Neural cell (in vitro differentiated cells): ENCODE data around the gene THAP7. TPM values are rescaled to one million over a fixed set of nuclear protein-coding genes. Genes with fewer than 3 reads are reported as not detected.

Source experiments
- H2AFZ ChIP-seq: fragments of 200-600, 300-800 bp; sonication (generic), shearing (Covaris generic); 2 replicates; pipeline ENCODE4 v1.6.0; 2014; ENCODE audit warnings: low read depth, mild to moderate bottlenecking, antibody characterized with exemption, low read length, moderate library complexity
- H3F3A ChIP-seq: fragments of 200-600 bp; shearing (Covaris generic); 2 replicates; pipeline ENCODE4 v1.6.1; 2016; ENCODE audit warnings: mild to moderate bottlenecking, moderate library complexity, mixed read lengths, antibody characterized with exemption, low read length; ENCODE audit not compliant: insufficient read depth, poor library complexity, severe bottlenecking
- H3K27ac ChIP-seq: fragments of 200-600, 300-800 bp; sonication (generic), shearing (Covaris generic); 2 replicates; pipeline ENCODE4 v1.5.1; 2014; ENCODE audit warnings: mild to moderate bottlenecking, low read length, moderate library complexity
- H3K27me3 ChIP-seq: fragments of 300-800, 200-600 bp; sonication (generic), shearing (Covaris generic); 2 replicates; pipeline ENCODE4 v1.6.0; 2014; ENCODE audit warnings: mild to moderate bottlenecking, low read depth, low read length, moderate library complexity; ENCODE audit not compliant: insufficient read depth
- H3K36me3 ChIP-seq: fragments of 300-800, 200-600 bp; sonication (generic), shearing (Covaris generic); 2 replicates; pipeline ENCODE4 v1.5.1; 2014; ENCODE audit warnings: mild to moderate bottlenecking, antibody characterized with exemption, low read length, moderate library complexity; ENCODE audit not compliant: insufficient read depth
- H3K4me2 ChIP-seq: fragments of 300-800, 200-600 bp; sonication (generic), shearing (Covaris generic); 2 replicates; pipeline ENCODE4 v1.6.0; 2014; ENCODE audit warnings: mild to moderate bottlenecking, low read length
- H3K4me3 ChIP-seq: fragments of 300-800, 200-600 bp; sonication (generic), shearing (Covaris generic); 2 replicates; pipeline ENCODE4 v1.5.1; 2014; ENCODE audit warnings: mild to moderate bottlenecking, low read length, moderate library complexity
- H3K79me2 ChIP-seq: fragments of 200-600 bp; shearing (Covaris generic); replicated peaks from 2 replicates; pipeline ENCODE4 v1.6.0; 2014; ENCODE audit warnings: mild to moderate bottlenecking, low read length, moderate library complexity; ENCODE audit not compliant: insufficient read depth
- H3K9ac ChIP-seq: fragments of 300-800, 200-600 bp; sonication (generic), shearing (Covaris generic); 2 replicates; pipeline ENCODE4 v1.6.1; 2016; ENCODE audit warnings: mild to moderate bottlenecking, low read length, mixed read lengths
- H3K9me2 ChIP-seq: fragments of 200-600 bp; shearing (Covaris generic); 2 replicates; pipeline ENCODE4 v1.6.1; 2016; ENCODE audit warnings: mild to moderate bottlenecking, low read length, mixed read lengths; ENCODE audit not compliant: insufficient read depth
- H3K9me3 ChIP-seq: fragments of 200-600, 300-800 bp; sonication (generic), shearing (Covaris generic); 2 replicates; pipeline ENCODE4 v1.6.1; 2016; ENCODE audit warnings: mild to moderate bottlenecking, mixed run types, low read length, moderate library complexity, mixed read lengths
- H4K20me1 ChIP-seq: fragments of 200-600 bp; shearing (Covaris generic); 2 replicates; pipeline ENCODE4 v1.6.1; 2016; ENCODE audit warnings: mild to moderate bottlenecking, mixed run types; ENCODE audit not compliant: insufficient read depth
- EP300 ChIP-seq: fragments of 450-650 bp; conservative IDR thresholded peaks from 2 replicates; pipeline ENCODE4 v1.6.1; 2014; ENCODE audit warnings: antibody characterized with exemption, mild to moderate bottlenecking, moderate library complexity; ENCODE audit not compliant: poor library complexity, severe bottlenecking
- EZH2 ChIP-seq: fragments of 200-600, 300-800 bp; shearing (Covaris generic), sonication (generic); IDR thresholded peaks from 2 replicates; pipeline ENCODE4 v1.6.1; 2014; ENCODE audit warnings: antibody characterized with exemption, low read length, borderline replicate concordance, mild to moderate bottlenecking; ENCODE audit not compliant: insufficient read depth, poor library complexity, severe bottlenecking
- MXI1 ChIP-seq: fragments of 450-650 bp; conservative IDR thresholded peaks from 2 replicates; pipeline ENCODE4 v1.6.1; 2014; ENCODE audit warnings: antibody characterized with exemption, mild to moderate bottlenecking; ENCODE audit not compliant: poor library complexity, severe bottlenecking
- POLR2AphosphoS5 ChIP-seq: IDR thresholded peaks from 2 replicates; pipeline ENCODE4 v1.6.1; 2012
- RAD21 ChIP-seq: fragments of 450-650 bp; conservative IDR thresholded peaks from 2 replicates; pipeline ENCODE4 v1.6.1; 2014; ENCODE audit warnings: antibody characterized with exemption, mild to moderate bottlenecking, moderate library complexity
- REST ChIP-seq: IDR thresholded peaks from 2 replicates; pipeline ENCODE4 v1.6.1; 2012; ENCODE audit warnings: borderline replicate concordance
- SMC3 ChIP-seq: fragments of 450-650 bp; conservative IDR thresholded peaks from 2 replicates; pipeline ENCODE4 v1.6.1; 2014; ENCODE audit warnings: antibody characterized with exemption, mild to moderate bottlenecking, moderate library complexity; ENCODE audit not compliant: poor library complexity
- TAF1 ChIP-seq: IDR thresholded peaks from 2 replicates; pipeline ENCODE4 v1.6.1; 2012; ENCODE audit warnings: low read depth
- polyA plus RNA-seq: library from polyadenylated mRNA; depleted of rRNA; stranded (reverse); fragments of >200 nt; gene quantifications from 2 replicates; pipeline ENCODE4 v1.2.3, GENCODE V29; 2014
- TF ChIP-seq, protein P1 (sequence below): fragments of 450-650 bp; IDR thresholded peaks from 2 replicates; pipeline ENCODE4 v1.5.1; 2014; ENCODE audit warnings: antibody characterized with exemption, mild to moderate bottlenecking, moderate library complexity; ENCODE audit not compliant: poor library complexity, severe bottlenecking

Gene THAP7
- polyA plus RNA-seq, 1 donor from 2014 or later = 28.7 TPM

DNA sequence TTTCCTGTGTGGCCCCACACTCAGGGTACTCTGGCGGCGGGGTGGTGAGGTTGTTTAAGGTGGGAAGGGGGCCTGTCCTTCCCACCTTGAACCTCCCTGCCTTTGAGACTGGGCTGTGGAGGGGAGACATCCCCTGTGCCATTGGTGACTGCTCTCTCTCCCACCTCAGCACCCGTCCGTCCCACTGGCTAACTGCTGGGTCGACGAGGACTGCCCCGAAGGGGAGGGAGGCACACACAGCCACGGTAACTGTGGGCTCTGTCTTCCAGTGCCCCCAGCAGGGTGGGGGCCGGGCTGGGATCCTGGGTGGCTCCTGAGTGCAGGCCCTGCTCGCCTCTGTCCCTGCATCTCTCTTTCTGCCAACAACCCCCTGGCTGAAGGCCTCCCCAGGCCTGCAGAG lies 20.6 kb upstream of the THAP7 start:
- Histone ChIP-seq H3K27me3 (no peaks in the 10 kb centered on the region), H3K79me2 (no peaks in the 10 kb centered on the region), H3K4me3 (no peak overlapping the region), H3K4me2 (no peak overlapping the region), H3K36me3 (no peaks in the 10 kb centered on the region), H3K9ac (no peak overlapping the region), H3F3A (no peaks in the 10 kb centered on the region), H4K20me1 (no peaks in the 10 kb centered on the region), H2AFZ (no peak overlapping the region), H3K9me2 (no peaks in the 10 kb centered on the region), H3K9me3 (no peaks in the 10 kb centered on the region), H3K27ac (no peak overlapping the region)
- TF ChIP-seq REST (no peak), POLR2AphosphoS5 (no peak), TAF1 (no peak)

- Histone ChIP-seq H3K9me2 (no peaks in the 10 kb centered on the region), H3K4me3 (no peak overlapping the region), H2AFZ (no peak overlapping the region), H3K9me3 (no peaks in the 10 kb centered on the region), H3K9ac (no peak overlapping the region), H3K27ac (no peak overlapping the region), H3K79me2 (no peaks in the 10 kb centered on the region), H3F3A (no peaks in the 10 kb centered on the region), H4K20me1 (no peaks in the 10 kb centered on the region), H3K36me3 (no peaks in the 10 kb centered on the region), H3K27me3 (no peaks in the 10 kb centered on the region), H3K4me2 (no peak overlapping the region)
- TF ChIP-seq EZH2 (no peak), MXI1 (no peak), SMC3 (no peak), RAD21 (no peak), EP300 (no peak), REST (no peak), POLR2AphosphoS5 (no peak), TAF1 (no peak)
- TF ChIP-seq, protein P1, sequence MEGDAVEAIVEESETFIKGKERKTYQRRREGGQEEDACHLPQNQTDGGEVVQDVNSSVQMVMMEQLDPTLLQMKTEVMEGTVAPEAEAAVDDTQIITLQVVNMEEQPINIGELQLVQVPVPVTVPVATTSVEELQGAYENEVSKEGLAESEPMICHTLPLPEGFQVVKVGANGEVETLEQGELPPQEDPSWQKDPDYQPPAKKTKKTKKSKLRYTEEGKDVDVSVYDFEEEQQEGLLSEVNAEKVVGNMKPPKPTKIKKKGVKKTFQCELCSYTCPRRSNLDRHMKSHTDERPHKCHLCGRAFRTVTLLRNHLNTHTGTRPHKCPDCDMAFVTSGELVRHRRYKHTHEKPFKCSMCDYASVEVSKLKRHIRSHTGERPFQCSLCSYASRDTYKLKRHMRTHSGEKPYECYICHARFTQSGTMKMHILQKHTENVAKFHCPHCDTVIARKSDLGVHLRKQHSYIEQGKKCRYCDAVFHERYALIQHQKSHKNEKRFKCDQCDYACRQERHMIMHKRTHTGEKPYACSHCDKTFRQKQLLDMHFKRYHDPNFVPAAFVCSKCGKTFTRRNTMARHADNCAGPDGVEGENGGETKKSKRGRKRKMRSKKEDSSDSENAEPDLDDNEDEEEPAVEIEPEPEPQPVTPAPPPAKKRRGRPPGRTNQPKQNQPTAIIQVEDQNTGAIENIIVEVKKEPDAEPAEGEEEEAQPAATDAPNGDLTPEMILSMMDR = no peak
These were observed 19.0 kb upstream of the THAP7 start for GRCh38 chr22:21020802-21021429.
